Psoas muscle (tissue), 8 donors: Measurements from ENCODE around the gene CNGA3. TPM values are rescaled to one million over a fixed set of nuclear protein-coding genes. Genes with fewer than 3 reads are reported as not detected.

Experiments used
- ATAC-seq, 4 donors: fragments of 200-7000 bp; cut with Tn5 transposase; one replicate each; pipeline ENCODE4 v1.9.1; 2020; ENCODE audit warnings: moderate library complexity in 3 of 4, mild to moderate bottlenecking in 2 of 4
- DNase-seq, 2 donors: peaks; one replicate each; pipeline ENCODE4 v3.0.0-alpha.2; 2020
- H3K27ac ChIP-seq: fragments of 200-600 bp; one replicate; pipeline ENCODE4 v1.8.0; 2022
- H3K27me3 ChIP-seq, 3 donors: fragments of 200-600 bp in 1 of 3; one replicate each; pipeline versions ENCODE4 v1.6.1 to v1.8.0; 2013 to 2022; ENCODE audit warnings: low read length in 2 of 3, mild to moderate bottlenecking in 2 of 3, moderate library complexity in 1 of 3; ENCODE audit not compliant: insufficient read depth in 3 of 3
- H3K36me3 ChIP-seq, 2 donors: fragments of 200-600 bp in 1 of 2; one replicate each; pipeline versions ENCODE4 v1.6.1 to v1.8.0; 2013 to 2022; ENCODE audit warnings: low read depth in 1 of 2, mild to moderate bottlenecking in 1 of 2, moderate library complexity in 1 of 2; ENCODE audit not compliant: insufficient read depth in 1 of 2
- H3K4me1 ChIP-seq: fragments of 200-600 bp; one replicate; pipeline ENCODE4 v1.8.0; 2022
- H3K4me3 ChIP-seq: fragments of 200-600 bp; one replicate; pipeline ENCODE4 v1.8.0; 2022; ENCODE audit warnings: mild to moderate bottlenecking
- H3K9me3 ChIP-seq: fragments of 200-600 bp; one replicate; pipeline ENCODE4 v1.8.0; 2022
- CTCF ChIP-seq: fragments of 200-600 bp; IDR thresholded peaks from one replicate; pipeline ENCODE4 v1.8.0; 2022; ENCODE audit warnings: antibody characterized with exemption
- WGBS, 3 donors: extraction: QIAGEN DNeasy Blood & Tissue Kit; methylation state at CpG; one replicate each; pipeline versions ENCODE4 v1.1.6 to v1.1.7; 2013; 5-methylcytosine and 5-hydroxymethylcytosine counted together
- intact Hi-C, 2 donors: fragments of 100-400 bp; cut with DNase I; formaldehyde crosslinking; loops; one replicate each; pipeline versions ENCODE4 v1.11.0 to v1.14.2; 2022
- long read RNA-seq, 2 donors: library from polyadenylated mRNA; unstranded; transcript quantifications; one replicate each; pipeline ENCODE4 v2.0.0, GENCODE V29; 2021
- polyA plus RNA-seq, 3 donors: library from polyadenylated mRNA; stranded (reverse); fragments of 200-250 nt; gene quantifications; one replicate each; pipeline ENCODE4 v1.2.3, GENCODE V29; 2013
- total RNA-seq, 4 donors: library from RNA; stranded (reverse); fragmentation: NEBNext Ultra II Directional in 2 of 4; extraction: Animal tissue kit (Norgen Biotek cat#: 25700) in 2 of 4; gene quantifications; one replicate each; pipeline versions ENCODE4 v1.2.1 to v1.2.4, GENCODE V29; 2021 to 2023
- donor health status: healthy with polysubstance abuse.
- donor health status: DM: no; HTN: no; CAD: no; lungs with moderate emphysema.
- donor health status: Bipolar disorder and iron deficiency.
- donor health status: healthy.
- donor health status: DM: yes; HTN: yes; CAD: no.
- donor health status: DM: no; HTN: no; CAD: no.
- donor health status: DM: no; HTN: no; CAD: no.
- donor health status: DM: yes; HTN: yes; CAD: no.

Gene CNGA3
- total RNA-seq (not detected), polyA plus RNA-seq (under 1 TPM in 1 of 3 donors, not detected in 2; 0.03 TPM)
- long read RNA-seq, donor 1: 0 reads
- long read RNA-seq, donor 2: 0 reads

- peak; percentile 25 to 45 for DNase-seq
- Histone ChIP-seq H3K36me3 (no peaks in the 10 kb centered on the region), H3K27ac (no peak within 1 kb of the TSS), H3K9me3 (no peaks in the 10 kb centered on the region), H3K27me3 (peaks cover 0 to 70% (median 26%) of the 10 kb centered on the region in 3 donors), H3K4me1 (no peaks in the 10 kb centered on the region), H3K4me3 (peak within 1 kb of the TSS; percentile 28)
- TF ChIP-seq CTCF: no peak
- ATAC-seq: no peak
- 2% methylated on average over 68 to 72 of the region's 72 CpGs for WGBS, 3 donors
- intact Hi-C loops: no loop called here
Measured at GRCh38 chr2:98346311-98347236, at the start of gene CNGA3. TSS of gene CNGA3 (plus strand) at chr2:98346456. CDS start at chr2:98369976, 23,520 bp downstream.

- Histone ChIP-seq H3K27me3 (no peaks in the 10 kb centered on the region), H3K4me1 (no peaks in the 10 kb centered on the region), H3K36me3 (no peaks in the 10 kb centered on the region), H3K4me3 (no peak overlapping the region), H3K9me3 (no peaks in the 10 kb centered on the region), H3K27ac (no peak overlapping the region)
- ATAC-seq (no peak), DNase-seq (no peak)
- intact Hi-C loops: no loop called here
- no peak for TF ChIP-seq CTCF
- WGBS, 3 donors: 66 to 70% (median 69%) methylated on average over 12 of the region's 12 CpGs
Measured at GRCh38 chr2:98297817-98298682, 48.2 kb upstream of the CNGA3 start.

GRCh38 chr2:98298683-98299164 lies 47.5 kb upstream of the CNGA3 start:
- Histone ChIP-seq H3K4me3 (no peak overlapping the region), H3K9me3 (no peaks in the 10 kb centered on the region), H3K36me3 (no peaks in the 10 kb centered on the region), H3K27me3 (no peaks in the 10 kb centered on the region), H3K27ac (no peak overlapping the region), H3K4me1 (no peaks in the 10 kb centered on the region)
- no peak for TF ChIP-seq CTCF
- DNase-seq (no peak), ATAC-seq (no peak)
- 57 to 64% (median 59%) methylated on average over 6 of the region's 6 CpGs for whole genome bisulfite sequencing, 3 donors
- intact Hi-C loops: no loop called here

- 68 to 75% (median 72%) methylated on average over 8 of the region's 8 CpGs for WGBS, 3 donors
- intact Hi-C loops: no loop called here
- Histone ChIP-seq H3K9me3 (no peaks in the 10 kb centered on the region), H3K4me3 (no peak overlapping the region), H3K27ac (no peak overlapping the region), H3K36me3 (no peaks in the 10 kb centered on the region), H3K27me3 (no peaks in the 10 kb centered on the region), H3K4me1 (no peaks in the 10 kb centered on the region)
- no peak for TF ChIP-seq CTCF
- DNase-seq (no peak), ATAC-seq (no peak)
Measured at GRCh38 chr2:98299211-98299905, 46.9 kb upstream of the CNGA3 start.
